Frontal cortex (tissue), 4 donors: ENCODE data around the gene CFAP99. TPM values are rescaled to one million over a fixed set of nuclear protein-coding genes. Genes with fewer than 3 reads are reported as not detected.
"Not testable (repeated sequence)": the region's sequence is repeated elsewhere in the genome, so short reads cannot be mapped to it uniquely, and the experiment has no call there.

Experiments used
- DNase-seq, 2 donors: peaks; one replicate each; pipeline ENCODE4 v3.0.0; 2012; ENCODE audit warnings: low spot score in 2 of 2
- FAIRE-seq: peaks from 2 replicates; lab custom pipeline; 2012; peaks lifted over from hg19 to GRCh38; lab: Jason Lieb, UNC
- total RNA-seq: library from RNA; depleted of rRNA; stranded (reverse); fragments of >200 nt; gene quantifications from one replicate; pipeline ENCODE4 v1.2.3, GENCODE V29; 2014
- donor health status: control.
- donor health status: control.
- donor health status: control.

The CFAP99 gene
- total RNA-seq, 1 donor from 2014 or later, result not detected

DNA sequence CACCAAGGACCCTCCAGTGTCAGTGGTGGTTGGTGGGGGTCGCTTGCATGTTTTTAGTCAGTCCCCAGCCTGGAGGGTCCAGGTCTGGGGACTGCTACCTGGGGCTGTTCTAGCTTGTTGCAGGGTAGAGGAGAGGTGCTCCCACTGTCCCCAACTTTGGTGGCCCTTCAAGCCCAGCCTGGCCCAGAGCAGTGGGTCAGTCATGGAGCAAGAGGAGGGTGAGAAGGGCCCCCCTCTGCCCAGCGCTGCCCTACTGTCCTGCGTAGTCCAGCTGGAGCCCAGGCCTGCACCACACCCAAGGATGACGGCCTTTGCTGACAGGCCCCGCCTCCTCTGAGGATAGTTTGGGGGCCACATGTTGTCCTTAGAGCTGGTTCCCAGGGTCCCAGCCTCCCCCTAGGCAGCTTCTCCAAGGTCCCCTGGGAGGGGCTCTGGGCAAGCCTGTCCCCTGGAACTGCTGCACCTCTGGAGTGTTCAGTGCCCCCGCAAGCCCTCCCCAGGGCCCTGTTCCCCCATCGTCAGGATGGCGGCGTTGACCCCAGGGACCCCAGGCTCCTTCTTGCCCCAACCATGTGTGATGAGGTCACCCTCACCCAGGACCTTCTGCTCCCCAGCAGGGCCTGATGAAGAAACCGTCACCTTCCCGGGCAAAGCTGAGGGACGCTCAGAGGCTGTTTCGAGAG lies 6.8 kb downstream of the CFAP99 start:
- FAIRE-seq, result no peak
- no peak for DNase-seq

DNA sequence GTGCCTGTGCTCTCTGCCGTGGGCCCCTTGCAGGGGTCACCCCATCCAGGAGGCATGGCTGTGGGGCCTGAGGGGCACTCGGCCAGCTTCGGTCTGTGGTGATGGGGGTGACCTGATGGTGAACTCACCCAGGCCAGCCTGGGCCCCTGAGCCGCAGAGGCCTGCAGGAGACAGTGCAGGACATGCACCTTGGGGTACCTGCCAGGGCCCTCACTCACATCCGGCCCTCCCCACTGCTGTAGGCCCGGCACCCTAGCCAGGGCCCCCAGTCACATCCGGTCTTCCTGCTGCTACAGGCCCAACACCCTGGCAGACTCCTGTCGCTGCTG lies 7.3 kb downstream of the CFAP99 start:
- FAIRE-seq (no peak), DNase-seq (no peak)

GRCh38 chr4:2426711-2427275 lies 8.0 kb downstream of the CFAP99 start:
- DNase-seq, result no peak
- FAIRE-seq, result no peak

DNA sequence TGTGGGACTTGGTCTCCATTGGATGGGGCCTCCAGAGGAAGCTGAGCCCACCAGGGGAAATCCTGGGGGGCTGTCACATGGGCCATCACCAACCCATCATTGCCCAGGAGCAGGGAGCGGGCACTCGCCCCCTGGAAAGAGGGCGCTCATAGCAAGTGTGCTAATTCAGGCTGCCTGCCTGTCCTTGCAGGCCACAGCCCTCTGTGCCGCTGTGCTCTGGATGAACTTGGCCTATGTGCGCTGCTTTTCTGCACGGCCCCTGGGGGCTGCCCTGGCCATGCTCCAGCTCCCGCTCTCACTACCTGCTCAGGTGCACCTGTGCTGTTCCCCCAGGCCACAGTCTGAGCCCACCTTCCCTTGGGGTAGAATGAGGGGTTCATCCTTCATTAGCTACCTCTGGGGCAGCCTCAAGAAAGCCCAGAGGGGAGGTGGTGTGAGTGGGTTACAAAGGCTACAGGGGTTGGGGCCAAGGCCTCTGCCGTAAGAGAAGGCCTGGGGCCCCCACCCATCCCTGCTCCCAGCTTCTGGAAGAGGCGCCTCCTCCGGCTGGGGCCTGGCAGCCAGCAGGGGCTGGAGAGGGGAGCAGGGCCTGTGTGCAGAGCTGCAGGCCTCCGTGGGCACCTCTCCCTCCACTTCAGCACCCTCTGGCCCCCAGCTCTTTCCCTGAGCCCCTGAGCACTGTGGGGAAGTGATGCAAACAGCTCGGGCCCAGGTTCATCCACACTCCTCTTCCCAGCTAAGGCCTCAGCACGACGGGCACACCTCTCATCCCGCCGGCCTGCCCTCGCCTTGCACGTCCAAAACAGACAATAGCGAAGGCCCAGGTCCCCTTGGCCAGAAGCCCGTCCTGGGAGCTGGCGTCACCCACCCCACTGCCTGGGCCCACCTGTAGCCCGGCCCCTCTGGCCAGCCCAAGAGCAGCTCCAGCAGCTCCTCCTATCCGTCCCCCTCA lies 8.9 kb downstream of the CFAP99 start:
- DNase-seq (no peak), FAIRE-seq (no peak)

GRCh38 chr4:2428496-2429213 lies 9.9 kb downstream of the CFAP99 start:
- DNase-seq (no peak), FAIRE-seq (no peak)

DNA sequence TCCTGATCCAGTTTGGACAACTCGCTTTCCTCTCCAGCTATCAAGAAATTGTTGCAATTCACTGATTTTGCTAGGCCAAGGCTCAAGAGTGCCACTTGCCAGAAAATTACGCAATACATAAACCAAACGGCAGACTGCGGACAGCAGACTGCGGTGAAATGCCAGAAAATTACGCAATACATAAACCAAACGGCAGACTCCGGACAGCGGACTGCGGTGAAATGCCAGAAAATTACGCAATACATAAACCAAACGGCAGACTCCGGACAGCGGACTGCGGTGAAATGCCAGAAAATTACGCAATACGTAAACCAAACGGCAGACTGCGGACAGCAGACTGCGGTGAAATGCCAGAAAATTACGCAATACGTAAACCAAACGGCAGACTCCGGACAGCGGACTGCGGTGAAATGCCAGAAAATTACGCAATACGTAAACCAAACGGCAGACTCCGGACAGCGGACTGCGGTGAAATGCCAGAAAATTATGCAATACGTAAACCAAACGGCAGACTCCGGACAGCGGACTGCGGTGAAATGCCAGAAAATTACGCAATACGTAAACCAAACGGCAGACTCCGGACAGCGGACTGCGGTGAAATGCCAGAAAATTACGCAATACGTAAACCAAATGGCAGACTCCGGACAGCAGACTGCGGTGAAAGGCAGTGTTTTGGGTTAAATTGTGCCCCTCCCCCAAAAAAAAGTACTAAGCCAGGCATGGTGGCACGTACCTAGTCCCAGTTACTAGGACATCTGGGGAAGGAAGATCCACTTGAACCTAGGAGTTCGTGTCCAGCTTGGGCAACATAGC lies 11.4 kb downstream of the CFAP99 start:
- not testable (repeated sequence) for FAIRE-seq, DNase-seq

DNA sequence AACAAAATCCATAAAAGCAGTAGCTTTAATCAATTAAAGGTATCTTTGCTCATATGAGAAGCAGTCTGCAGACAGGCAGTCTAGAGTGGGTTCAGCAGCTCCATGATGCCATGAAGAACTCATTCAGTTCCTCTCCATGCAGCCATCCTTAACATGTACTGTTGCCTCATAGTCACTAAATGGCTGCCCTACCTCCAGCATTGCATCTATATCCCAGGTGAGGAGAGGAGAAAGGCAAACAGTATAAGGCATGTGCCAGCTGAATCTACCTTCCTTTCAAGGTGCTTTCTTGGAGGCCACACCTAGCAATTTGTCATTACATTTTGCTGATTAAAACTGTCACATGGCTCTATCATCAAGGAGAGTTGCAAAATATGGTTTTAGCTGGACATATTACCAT lies 13.2 kb downstream of the CFAP99 start:
- no peak for DNase-seq

DNA sequence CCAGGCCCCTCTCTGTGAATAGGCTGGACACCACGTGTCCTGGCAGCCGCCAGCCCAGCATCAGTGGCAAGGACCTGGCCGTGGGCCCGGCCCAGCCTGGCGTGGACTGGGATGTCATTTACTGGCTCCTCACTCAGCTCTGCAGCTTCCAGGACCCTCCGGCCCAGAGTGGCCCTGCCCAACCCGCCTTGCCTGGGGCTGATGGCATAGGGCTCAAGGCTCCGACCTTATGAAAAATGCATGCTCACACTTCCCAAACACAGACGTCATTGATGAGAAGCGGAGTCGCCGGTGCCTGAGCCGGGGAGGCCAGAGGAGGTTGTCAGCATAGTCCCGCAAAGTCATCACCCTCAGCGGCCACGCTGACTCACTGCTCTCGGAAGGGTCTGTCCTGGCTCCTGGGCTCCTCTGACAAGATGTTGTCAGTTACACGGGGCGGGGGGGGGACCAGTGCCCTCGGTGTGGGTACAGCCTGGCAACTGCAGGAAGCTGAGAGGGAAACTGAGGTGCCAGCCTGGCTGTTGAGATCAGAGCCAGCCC lies 14.3 kb downstream of the CFAP99 start:
- peak; percentile 63 to 71 for DNase-seq

More for the DNA sequence above, 13.2 kb downstream of the CFAP99 start:
- FAIRE-seq, result no peak

DNA sequence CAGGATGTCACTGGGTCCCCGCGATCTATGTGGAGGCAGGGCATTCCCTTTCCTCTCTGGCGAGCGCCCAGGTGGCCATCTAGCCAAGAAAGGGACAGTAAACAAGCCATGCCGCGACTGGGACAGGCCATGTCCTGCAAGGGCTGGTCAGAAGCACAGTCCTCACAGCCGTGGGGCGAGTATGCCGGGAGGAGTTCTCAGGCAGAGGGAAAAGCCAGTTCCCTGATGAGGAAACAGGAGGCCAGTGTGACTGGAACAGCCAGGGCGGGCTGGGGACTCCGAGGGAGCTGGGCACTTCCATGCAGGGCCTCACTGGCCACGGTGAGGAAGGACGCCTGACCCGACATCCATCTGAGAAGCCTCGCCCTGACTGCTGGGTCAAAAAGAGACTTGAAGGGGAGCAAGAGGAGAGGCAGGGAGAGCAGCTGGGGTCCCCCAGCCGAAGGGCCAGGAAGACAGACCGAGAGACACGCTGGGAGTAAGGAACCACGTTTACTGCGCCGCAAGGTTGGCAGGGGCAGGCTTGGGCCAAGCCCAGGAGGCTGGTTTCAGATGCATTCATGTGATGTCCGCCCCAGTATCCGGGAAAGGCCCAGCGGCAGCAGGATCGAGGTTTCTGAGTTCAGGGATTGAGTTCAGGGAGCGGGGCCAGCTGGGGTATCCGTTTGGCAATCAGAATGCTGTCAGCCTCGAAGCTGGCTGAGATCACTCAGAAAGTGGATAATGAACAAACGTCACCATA lies 15.0 kb downstream of the CFAP99 start:
- no peak for FAIRE-seq
- no peak for DNase-seq

More for the DNA sequence above, 14.3 kb downstream of the CFAP99 start:
- no peak for FAIRE-seq

DNA sequence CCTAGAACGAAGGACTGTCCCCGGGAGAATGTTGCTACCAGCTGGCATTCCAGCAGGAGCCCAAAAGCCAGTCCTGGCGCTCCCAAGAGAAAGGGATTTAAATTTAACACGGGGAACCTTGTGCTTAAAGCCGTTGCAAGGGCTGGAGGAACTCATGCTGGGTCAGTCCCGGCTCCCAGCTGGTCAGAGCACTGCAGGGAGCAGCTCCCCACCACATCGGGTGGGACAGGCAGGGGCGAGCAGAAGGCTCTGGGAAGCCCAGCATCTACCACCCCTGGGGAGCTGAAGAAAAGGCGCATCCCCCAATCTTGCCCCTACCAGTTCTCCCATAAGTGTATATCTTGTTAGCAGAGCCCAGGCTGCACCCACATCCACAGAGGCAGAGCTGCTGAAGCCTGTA lies 15.7 kb downstream of the CFAP99 start:
- FAIRE-seq (no peak), DNase-seq (no peak)

GRCh38 chr4:2436301-2436700 lies 17.5 kb downstream of the CFAP99 start:
- FAIRE-seq, result no peak
- DNase-seq, result peak; percentile 61 to 65

DNA sequence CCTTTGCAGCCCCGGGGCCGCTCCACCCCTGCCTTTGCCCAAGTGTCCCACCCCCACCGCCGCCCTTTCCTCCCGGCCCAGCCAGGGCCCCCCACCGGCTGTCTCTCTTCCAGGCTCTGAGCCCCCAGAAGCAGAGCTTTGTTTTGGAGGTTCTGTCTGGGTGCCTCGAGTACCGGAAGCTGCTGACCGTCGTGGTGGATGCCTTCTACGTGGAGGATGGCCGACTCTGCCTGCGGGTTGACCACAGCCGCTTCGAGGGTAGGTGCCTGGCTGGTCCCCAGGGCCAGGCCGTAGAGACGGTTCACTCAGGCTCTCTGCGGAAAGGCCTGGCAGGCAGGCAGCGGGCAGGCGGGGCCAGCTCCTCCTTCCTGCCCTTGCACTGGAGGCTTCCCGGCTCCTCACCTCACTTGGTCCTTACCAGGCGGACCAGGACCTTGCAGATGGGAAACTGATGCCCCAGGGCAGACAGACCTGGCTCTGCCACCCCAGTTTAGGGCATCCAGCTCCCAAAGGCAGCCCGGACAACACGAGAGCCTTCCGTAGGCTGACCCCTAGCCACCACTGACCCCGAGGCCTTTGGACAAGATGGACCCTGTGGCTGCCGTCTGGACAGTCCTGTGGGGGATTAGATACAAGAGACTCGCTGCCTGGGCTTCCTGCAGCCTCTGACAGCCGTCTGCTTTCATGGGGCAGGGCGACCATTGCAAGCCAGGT lies 18.2 kb downstream of the CFAP99 start:
- FAIRE-seq, result no peak

DNA sequence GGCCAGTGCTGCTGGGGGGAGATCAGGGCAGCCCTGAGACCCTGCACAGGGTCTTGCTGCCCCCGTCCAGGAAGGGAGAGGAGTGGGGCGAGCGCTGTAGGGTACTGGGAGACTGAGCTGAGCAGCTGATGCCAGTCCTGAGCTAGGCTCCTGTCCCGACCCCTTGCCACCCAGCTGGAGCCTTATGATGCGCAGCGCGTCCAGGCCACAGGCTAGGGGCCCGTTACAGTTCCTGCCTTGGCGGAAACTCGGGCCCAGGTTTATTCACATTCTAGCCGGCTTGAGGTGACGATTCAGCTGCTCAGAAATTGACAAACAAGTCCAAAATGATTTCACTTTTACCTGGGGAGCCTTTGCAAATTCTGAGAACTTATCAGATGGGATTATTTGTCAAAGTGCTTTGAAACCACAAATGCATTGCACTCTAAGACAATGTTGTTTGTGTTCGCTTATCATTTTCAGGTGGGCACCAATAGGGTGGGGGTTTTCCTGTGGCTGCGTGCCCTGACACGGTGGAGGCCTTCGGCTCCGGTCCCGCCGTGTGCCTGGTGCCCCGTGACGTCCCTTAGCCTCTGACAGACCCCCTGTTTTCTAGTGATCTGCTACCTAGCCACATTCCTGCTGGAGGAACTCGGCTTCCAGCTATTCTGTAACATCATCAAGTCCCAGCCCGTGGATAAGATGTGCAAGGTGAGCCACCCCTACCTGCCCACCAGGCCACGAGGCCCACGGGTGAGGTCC lies 18.9 kb downstream of the CFAP99 start:
- FAIRE-seq (no peak), DNase-seq (no peak)

More for the DNA sequence above, 18.2 kb downstream of the CFAP99 start:
- DNase-seq, result no peak

- DNase-seq, result no peak
- FAIRE-seq, result no peak
These were observed 20.3 kb downstream of the CFAP99 start for GRCh38 chr4:2438822-2439718.

- DNase-seq (peak; percentile 59 to 70), FAIRE-seq (no peak)
These were observed 22.8 kb downstream of the CFAP99 start for GRCh38 chr4:2441393-2442174.
